ENCODE measurements around the gene ATRIP. TPM values are rescaled to one million over a fixed set of nuclear protein-coding genes. Genes with fewer than 3 reads are reported as not detected.

The ATRIP gene
- total RNA-seq, 1 experiment from 2014 or later: 11.9 TPM

DNA sequence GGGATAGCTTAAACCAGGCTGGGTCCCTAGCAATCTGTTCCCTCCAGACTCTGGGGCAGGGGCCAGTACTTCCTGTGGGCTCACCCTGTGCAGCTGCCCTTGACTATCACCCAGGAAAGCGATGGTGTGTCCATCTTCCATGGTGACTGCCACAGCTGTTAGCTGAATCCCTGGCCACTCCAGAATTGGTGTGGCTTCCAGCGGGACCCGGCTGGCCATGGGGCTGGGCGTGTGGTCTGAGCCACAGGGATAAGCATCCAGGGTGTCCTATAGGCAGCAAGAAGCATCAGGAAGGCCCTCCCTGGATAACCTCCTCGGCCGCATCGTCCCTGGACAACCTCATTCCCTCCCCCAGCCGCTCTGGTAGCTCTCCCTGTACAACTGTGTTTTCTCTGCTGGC lies 23.9 kb upstream of the ATRIP start:
- no peaks in the 10 kb centered on the region for H3K9me3 ChIP-seq (ENCODE audit: control insufficient read depth, insufficient read depth, low read depth, low read length)
- ChIA-PET POLR2A (interaction anchor here (0.5 kb wide), 1 partner anchor 425 kb away, joined by 4 read pairs; the partner anchor contains the start of gene PRKAR2A), CTCF (interaction anchor here (0.6 to 0.7 kb wide), 2 partner anchors 22 to 133 kb away, joined by 3 read pairs; no protein-coding TSS in a partner anchor)
- no peak for DNase-seq (ENCODE audit: low read depth, low spot score)
- H3K27ac ChIP-seq (ENCODE audit: low read length): no peak overlapping the region
- no peaks in the 10 kb centered on the region for H3K4me1 ChIP-seq (ENCODE audit: control insufficient read depth, insufficient read depth, low read length)
- intact Hi-C loops (cut with micrococcal nuclease; ENCODE audit: unreplicated experiment): no loop called here
- in situ Hi-C loops (cut with HindIII; ENCODE audit: low pct_unique_long_range_greater_than_20kb, low sequenced_read_pairs): no loop called here
- H3K36me3 ChIP-seq (ENCODE audit: control insufficient read depth, insufficient read depth, low read length): no peaks in the 10 kb centered on the region
- no TSS peak for BruUV-seq (replicated peaks)
- H3K27me3 ChIP-seq (ENCODE audit: control insufficient read depth, insufficient read depth, low read length): no peaks in the 10 kb centered on the region
- no peak for ATAC-seq
- no peak for TF ChIP-seq POLR2AphosphoS5 (IDR thresholded peaks at IDR 0.05; ENCODE audit: low read depth, low read length)
- TF ChIP-seq, protein P1, sequence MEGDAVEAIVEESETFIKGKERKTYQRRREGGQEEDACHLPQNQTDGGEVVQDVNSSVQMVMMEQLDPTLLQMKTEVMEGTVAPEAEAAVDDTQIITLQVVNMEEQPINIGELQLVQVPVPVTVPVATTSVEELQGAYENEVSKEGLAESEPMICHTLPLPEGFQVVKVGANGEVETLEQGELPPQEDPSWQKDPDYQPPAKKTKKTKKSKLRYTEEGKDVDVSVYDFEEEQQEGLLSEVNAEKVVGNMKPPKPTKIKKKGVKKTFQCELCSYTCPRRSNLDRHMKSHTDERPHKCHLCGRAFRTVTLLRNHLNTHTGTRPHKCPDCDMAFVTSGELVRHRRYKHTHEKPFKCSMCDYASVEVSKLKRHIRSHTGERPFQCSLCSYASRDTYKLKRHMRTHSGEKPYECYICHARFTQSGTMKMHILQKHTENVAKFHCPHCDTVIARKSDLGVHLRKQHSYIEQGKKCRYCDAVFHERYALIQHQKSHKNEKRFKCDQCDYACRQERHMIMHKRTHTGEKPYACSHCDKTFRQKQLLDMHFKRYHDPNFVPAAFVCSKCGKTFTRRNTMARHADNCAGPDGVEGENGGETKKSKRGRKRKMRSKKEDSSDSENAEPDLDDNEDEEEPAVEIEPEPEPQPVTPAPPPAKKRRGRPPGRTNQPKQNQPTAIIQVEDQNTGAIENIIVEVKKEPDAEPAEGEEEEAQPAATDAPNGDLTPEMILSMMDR (IDR thresholded peaks at IDR 0.05): no peak
- TF ChIP-seq, protein P2, sequence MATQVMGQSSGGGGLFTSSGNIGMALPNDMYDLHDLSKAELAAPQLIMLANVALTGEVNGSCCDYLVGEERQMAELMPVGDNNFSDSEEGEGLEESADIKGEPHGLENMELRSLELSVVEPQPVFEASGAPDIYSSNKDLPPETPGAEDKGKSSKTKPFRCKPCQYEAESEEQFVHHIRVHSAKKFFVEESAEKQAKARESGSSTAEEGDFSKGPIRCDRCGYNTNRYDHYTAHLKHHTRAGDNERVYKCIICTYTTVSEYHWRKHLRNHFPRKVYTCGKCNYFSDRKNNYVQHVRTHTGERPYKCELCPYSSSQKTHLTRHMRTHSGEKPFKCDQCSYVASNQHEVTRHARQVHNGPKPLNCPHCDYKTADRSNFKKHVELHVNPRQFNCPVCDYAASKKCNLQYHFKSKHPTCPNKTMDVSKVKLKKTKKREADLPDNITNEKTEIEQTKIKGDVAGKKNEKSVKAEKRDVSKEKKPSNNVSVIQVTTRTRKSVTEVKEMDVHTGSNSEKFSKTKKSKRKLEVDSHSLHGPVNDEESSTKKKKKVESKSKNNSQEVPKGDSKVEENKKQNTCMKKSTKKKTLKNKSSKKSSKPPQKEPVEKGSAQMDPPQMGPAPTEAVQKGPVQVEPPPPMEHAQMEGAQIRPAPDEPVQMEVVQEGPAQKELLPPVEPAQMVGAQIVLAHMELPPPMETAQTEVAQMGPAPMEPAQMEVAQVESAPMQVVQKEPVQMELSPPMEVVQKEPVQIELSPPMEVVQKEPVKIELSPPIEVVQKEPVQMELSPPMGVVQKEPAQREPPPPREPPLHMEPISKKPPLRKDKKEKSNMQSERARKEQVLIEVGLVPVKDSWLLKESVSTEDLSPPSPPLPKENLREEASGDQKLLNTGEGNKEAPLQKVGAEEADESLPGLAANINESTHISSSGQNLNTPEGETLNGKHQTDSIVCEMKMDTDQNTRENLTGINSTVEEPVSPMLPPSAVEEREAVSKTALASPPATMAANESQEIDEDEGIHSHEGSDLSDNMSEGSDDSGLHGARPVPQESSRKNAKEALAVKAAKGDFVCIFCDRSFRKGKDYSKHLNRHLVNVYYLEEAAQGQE (IDR thresholded peaks at IDR 0.05; ENCODE audit: insufficient read depth in 1 of 2, low read depth in 2 of 2, low read length in 1 of 2): no peak
- no peak for TF ChIP-seq SIN3A (IDR thresholded peaks at IDR 0.05; ENCODE audit: borderline replicate concordance, insufficient read depth, low read depth, low read length)
- TF ChIP-seq TCF7L2 (IDR thresholded peaks at IDR 0.05; ENCODE audit: low read depth, low read length): no peak
- H3K4me3 ChIP-seq (ENCODE audit: low read depth in 2 of 2, low read length in 2 of 2): no peak overlapping the region

DNA sequence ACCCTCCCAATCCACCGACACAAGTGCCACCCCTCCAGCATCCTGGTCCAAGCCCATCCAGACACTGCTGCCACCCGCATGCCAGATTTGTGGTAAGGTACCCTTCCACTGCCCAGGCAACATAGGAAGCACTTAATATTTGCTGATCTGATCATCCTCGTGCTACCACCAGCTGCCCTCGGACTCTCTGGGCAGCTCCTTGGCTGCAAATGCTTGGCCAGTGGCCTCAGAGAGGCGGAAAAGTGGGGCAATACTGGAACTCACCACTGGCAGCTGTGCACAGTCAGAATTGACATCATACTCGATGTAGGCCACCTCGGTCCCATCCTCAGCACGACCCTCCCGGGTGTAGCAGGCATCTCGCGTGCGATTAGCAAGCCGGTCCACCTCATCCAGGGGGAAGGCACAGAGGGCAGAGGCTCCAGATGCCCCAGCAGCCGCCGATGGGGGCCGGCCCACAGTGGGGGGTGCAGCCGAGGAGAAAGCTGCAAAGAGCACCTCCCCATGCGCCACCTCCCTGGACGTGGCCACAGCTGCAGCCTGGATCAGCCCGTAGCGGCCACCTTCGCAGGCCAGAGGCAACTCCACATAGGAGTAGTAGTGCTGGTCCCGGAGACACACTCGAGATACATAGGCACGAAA lies 23.2 kb upstream of the ATRIP start:
- no peak for TF ChIP-seq POLR2AphosphoS5 (IDR thresholded peaks at IDR 0.05; ENCODE audit: low read depth, low read length)
- TF ChIP-seq TCF7L2 (IDR thresholded peaks at IDR 0.05; ENCODE audit: low read depth, low read length): no peak
- no peak for TF ChIP-seq SIN3A (IDR thresholded peaks at IDR 0.05; ENCODE audit: borderline replicate concordance, insufficient read depth, low read depth, low read length)
- TF ChIP-seq, protein P2 (IDR thresholded peaks at IDR 0.05; ENCODE audit: insufficient read depth in 1 of 2, low read depth in 2 of 2, low read length in 1 of 2): no peak
- TF ChIP-seq, protein P1 (IDR thresholded peaks at IDR 0.05): no peak
- intact Hi-C loops (cut with micrococcal nuclease; ENCODE audit: unreplicated experiment) (no loop called here), in situ Hi-C loops (cut with HindIII; ENCODE audit: low pct_unique_long_range_greater_than_20kb, low sequenced_read_pairs) (no loop called here)
- H3K27me3 ChIP-seq (ENCODE audit: control insufficient read depth, insufficient read depth, low read length): no peaks in the 10 kb centered on the region
- DNase-seq (ENCODE audit: low read depth, low spot score) (no peak), ATAC-seq (no peak)
- peaks cover 3% of the 10 kb centered on the region; the same call in 1 of the 2 replicates for H3K4me1 ChIP-seq (ENCODE audit: control insufficient read depth, insufficient read depth, low read length)
- no peak overlapping the region for H3K27ac ChIP-seq (ENCODE audit: low read length)
- H3K9me3 ChIP-seq (ENCODE audit: control insufficient read depth, insufficient read depth, low read depth, low read length): no peaks in the 10 kb centered on the region
- no peak overlapping the region for H3K4me3 ChIP-seq (ENCODE audit: low read depth in 2 of 2, low read length in 2 of 2)
- ChIA-PET CTCF (interaction anchor here (1.1 kb wide), 1 partner anchor 13 kb away, joined by 3 read pairs; no protein-coding TSS in a partner anchor), POLR2A (no interaction called here)
- no TSS peak for BruUV-seq (replicated peaks)
- H3K36me3 ChIP-seq (ENCODE audit: control insufficient read depth, insufficient read depth, low read length): no peaks in the 10 kb centered on the region

Data from Panc1 (cell line).